Occipital lobe (tissue), 2 donors: ENCODE measurements around the gene GLS. TPM values are rescaled to one million over a fixed set of nuclear protein-coding genes. Genes with fewer than 3 reads are reported as not detected.
"Not testable (repeated sequence)": the region's sequence is repeated elsewhere in the genome, so short reads cannot be mapped to it uniquely, and the experiment has no call there.

Source experiments
- DNase-seq: peaks from one replicate; lab custom pipeline; 2025; lab: John Stamatoyannopoulos, UW
- total RNA-seq: library from RNA; depleted of rRNA; stranded (reverse); fragments of >200 nt; gene quantifications from one replicate; pipeline ENCODE4 v1.2.3, GENCODE V29; 2014

GLS gene
- total RNA-seq, 1 donor from 2014 or later, result 207 TPM

DNA sequence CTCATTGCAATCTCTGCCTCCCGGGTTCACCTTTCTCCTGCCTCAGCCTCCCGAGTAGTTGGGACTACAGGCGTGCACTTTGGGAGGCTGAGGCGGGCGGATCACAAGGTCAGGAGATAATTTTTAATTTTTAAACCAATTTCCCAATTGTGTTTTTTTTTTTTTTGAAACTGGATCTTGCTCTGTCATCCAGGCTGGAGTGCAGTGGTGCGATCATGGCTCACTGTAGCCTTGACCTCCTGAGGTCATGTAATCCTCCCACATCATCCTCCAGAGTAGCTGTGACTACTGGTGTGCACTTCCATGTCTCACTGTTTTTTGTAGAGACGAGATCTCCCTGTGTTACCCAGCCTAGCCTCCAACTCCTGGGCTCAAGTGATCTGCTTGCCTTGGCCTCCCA is 49.3 kb downstream of the GLS start:
- no peak for DNase-seq

DNA sequence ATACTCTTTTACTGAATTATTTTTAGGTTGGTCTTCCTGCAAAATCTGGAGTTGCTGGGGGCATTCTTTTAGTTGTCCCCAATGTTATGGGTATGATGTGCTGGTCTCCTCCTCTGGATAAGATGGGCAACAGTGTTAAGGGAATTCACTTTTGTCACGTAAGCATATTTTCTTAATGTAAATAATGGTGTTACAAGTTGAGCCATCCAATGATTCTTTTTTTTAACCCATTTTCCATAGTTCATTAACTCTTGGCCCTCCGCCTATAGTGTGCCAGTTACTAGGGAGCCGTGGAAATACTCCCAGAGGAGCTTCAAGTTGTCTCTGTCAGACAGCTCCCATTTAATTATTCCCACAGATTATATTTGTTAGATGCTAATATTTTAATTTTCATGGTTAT is 49.8 kb downstream of the GLS start:
- no peak for DNase-seq

DNA sequence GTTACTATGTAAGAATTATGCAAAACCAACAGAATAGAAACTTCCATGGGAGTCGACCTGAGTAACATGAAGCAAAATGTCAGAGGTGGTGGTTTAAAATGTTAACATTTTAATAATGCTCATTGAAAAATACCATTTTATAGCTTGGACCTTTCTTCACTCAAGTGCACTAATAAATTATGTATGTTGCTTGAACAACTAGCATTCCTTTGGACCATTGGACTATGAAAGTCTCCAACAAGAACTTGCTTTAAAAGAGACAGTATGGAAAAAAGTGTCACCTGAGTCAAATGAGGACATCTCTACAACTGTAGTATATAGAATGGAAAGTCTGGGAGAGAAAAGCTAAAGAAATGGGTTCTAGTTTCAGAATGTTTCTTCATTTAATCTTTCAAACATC is 51.9 kb downstream of the GLS start:
- no peak for DNase-seq

DNA sequence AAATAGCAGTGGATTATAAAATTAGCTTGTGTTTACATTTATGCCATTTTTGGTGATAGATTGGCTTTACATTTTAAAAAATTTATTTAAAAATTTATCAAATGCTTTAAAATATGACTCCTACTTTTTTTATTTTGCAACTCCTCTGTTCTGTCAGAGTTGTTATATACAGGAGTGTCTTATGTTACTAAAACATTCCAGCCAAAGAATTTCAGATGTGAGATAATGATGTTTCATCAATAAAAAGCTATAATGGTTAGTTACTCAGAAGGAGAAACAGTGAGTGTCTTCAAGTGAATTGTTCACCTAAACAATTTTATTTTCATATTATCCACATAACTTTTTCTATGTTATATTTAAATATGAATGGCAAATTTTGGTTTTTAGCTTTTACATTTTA is 52.7 kb downstream of the GLS start:
- no peak for DNase-seq

DNA sequence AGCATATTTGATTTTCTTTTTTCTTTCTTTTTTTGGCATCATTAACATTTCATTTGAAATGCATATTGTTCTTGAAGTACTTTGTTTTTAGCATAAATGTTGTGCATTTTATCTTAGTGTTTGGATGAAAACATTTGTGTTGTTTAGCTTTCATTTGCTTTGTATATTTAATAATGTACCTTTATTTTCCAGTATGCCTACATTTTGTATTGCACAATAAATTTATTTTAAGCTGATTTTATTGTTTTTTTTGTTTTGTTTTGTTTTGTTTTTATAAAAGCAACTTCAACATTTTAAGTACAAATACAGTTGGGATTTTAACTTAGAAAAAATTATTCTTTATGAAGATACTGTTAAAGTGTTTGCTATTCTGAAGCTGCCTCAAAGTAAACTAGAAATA is 54.4 kb downstream of the GLS start:
- no peak for DNase-seq

DNA sequence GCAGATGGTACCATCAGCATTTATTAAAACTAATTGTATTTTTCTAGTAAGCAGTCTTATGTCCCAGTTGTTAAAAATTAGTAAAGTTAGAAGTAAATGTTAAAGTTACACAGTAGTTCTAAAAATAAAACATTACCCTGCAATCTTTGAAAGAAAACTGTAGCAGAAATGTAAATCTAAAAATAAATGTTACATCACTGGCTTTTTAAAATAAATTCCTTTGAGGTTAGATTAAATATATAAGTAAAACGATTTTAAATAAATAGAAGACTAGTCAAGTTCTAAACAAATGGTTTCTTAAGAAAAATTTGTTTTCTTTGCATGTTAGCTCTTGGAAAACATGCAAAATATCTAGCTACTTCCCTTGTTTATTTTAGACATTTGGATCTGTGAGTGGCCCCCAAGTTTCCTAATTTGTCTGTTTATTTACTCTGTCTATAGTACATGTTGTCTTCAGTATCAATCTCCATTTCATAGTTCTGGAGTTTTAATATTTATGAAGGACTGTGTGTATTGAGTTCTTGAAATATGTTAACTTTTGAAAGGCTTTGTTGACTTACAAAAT is 58.2 kb downstream of the GLS start:
- no peak for DNase-seq

DNA sequence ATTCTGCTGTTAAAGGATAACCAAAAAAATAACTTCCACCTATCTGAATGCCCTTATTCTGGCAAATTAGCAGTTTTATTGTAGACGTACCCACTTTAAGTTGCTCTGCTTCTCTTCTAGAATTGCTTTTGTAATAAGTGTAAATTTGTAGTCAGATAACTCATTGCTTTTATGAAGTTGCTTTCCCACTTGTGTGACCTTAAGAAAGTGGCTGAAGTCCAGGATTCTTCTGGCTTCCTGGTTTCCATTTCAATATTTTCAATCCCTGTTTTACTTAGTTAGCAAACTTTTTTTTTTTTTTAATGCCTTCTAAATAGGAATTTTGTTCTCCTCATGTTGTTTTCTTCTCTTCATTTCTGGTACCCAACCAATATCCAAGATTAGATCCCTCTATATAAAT is 59.8 kb downstream of the GLS start:
- DNase-seq, result no peak

DNA sequence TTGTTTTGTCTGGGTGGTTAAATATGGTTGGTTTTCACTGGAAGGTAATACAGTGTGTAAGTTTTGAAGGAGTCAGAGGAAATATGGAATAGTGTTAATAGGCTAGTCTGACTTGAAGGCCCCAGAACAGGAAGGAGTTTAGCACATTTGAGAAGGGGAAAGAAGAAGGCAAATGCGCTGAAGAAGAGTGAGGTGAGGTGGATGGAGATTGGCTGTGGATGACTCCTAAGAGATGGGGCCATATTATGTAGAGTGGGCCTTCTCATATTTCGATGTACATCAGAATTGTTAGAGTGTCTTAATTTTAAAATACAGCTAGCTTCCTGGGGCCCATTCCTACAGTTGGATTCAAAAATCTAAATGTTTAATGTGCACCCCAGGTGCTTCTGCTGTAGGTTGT is 61.0 kb downstream of the GLS start:
- DNase-seq, result no peak

DNA sequence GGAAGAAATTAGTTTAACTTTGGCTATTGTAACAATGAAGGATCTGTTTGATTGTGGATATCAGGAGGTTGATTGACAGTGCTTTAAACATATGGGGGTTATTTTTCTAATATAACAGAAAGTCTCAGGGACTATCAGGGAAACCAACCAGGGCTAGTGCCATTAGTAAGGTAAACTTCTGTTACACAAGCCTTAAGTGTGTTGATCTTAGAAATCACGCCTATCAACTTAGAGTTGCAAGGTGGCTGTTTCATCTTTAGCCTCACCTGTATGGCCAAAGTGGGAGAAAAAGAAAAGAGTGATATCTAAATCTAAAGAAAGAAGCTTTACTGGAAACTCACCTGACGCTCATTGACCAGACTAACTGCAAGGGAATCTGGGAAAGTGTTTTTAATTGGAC is 62.1 kb downstream of the GLS start:
- no peak for DNase-seq

DNA sequence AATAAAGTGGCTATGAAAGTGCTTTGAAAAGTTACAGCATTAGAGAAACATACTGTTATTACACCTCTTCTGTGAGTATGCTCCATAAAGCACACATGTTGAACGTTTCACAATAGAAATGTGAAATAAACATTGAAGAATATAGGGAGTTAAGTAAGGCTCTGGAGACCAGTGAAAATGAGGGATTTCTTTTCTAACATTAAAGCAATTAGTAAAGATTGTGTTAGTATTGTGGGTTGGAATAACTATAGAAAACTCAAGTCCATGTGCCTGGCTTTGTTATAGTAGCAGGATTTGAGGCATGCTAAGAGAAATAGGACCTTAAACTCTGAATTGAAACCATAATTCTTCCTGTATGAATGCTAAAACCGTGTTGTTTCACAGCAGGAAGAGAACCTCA is 63.1 kb downstream of the GLS start:
- DNase-seq, result no peak

DNA sequence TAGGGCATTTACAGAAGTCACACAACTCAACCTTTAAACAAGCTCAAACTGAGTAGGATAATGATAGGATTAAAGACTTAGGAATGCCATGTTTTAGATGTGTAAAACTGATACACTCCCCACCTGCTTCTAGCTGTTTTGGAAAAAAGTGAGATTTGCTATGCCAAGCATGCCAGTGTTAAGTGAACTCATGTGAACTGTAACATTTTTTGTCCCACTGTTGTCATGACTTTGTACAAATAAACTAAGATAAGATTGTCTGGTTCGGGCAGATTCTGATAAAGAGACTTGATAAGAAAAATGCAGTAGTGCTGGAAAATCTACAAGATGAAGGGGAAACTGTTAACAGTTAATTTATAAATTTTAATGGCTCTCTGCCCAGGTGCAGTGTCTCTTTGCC is 66.5 kb downstream of the GLS start:
- no peak for DNase-seq

DNA sequence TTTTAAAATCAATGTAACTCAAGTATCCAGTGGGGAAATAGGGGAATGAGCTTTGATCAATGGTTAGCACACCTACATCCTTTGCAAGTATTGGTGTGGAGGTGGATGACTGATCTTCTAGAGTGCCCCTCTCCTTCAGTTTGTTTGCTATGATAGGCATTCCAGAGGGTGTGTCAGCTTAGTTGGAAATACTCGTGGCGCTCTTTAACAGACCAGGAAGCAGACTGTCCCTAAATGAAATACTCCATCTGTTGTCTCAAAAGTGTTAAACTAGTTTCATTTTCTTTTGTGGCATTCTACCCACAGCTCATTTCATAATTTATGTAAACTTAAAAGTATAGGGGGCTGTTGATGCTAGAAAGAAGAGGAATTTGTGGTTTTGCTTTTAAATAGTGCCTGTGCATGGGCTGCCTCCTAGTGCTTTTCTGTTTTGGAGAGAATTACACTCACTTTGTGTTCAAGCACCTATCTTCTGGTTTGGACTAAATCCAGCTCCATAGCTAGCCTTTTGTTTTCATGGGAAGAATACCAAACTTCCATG is 67.2 kb downstream of the GLS start:
- no peak for DNase-seq

DNA sequence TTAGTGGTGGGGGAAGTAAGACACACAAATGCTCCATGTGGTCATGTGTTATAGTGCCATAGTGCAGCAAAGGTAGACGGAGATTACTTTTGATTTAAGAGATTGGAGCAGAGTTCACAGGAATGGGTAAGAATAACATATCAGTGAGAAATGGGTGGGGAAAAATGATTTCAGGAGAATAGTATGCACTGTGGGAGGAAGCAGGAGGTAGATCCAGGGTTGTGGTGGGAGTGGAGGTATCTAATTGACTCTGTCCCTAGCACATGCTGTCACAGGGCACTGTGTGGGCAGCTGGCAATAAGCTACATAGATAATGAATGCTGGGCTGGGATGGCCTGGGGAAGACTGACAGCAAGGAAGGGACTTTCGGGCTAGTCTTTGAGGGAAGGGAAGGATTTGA is 68.0 kb downstream of the GLS start:
- no peak for DNase-seq

DNA sequence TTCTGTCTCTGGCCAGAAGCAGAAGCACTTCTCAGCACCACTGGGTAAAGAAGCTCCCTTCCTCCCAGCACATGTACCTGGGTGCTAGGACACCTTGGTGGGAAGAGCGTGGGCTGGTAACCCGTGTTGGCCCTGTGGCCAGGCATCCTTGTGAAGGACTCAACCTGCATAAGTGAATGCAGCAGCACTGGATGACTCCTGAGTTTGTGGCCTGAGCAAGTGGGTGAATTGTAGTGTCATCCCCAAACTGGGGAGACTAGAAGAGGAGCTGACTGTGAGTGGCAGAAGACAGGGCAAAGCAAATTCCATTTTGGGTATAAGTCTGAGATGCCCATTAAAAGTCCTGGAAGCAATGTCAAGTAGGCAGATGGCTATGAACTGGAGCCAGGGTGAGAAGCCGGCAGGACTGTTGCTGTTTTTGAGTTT is 70.0 kb downstream of the GLS start:
- DNase-seq, result no peak

DNA sequence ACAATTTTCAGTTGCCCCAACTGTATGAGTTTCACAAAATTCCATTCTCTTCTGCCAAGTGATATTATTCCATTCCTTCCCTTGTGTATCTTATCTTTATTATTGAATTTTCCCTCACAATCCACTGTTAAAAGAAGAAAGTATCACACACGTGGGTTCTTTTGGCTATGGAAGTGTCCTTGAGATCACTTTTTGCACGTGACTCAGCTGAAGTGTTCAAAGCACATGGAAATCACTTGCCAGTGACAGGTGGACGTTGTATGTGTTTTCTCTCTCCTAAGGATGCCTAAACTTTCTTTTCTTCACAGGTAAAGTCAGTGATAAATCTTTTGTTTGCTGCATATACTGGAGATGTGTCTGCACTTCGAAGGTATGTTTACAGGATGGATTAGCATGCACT is 72.6 kb downstream of the GLS start:
- no peak for DNase-seq

DNA sequence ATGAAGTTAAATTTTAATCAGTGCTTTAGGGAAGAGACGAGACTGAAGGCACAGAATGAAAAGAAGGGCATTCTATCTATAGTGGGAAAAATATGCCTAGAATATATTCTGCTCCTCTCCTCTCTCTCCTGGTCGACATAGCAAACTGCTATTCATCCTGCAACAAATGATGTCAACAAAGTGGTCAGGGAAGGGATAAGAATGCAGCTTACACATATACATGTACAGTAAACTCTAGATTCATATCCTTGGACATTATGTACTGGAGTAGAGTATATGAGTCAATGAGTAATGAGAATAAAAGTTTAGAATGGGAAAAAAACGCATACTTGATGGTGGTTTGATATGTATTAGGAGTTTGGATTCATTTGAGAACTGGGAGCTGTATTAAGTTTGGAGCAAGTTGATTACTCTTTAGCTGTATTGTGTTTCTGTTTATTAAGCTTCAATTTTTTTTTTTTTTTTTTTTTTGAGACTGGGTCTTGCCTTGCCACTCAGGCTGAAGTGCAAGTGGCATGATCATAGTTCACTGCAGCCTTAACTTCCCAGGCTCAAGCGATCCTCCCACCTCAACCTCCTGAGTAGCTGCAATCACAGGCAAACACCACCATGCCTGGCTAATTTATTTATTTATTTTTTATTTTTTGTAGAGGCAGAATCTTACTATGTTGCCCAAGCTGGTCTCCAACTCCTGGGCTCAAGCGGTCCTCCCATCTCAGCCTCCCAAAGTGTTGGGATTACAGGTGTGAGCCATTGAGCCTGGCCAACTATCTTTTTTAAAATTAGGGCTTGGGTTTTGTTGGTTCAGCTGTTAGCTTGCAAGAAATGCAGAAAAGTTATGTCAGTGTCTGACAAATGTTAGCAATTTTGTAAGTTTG is 79.5 kb downstream of the GLS start:
- no peak for DNase-seq

DNA sequence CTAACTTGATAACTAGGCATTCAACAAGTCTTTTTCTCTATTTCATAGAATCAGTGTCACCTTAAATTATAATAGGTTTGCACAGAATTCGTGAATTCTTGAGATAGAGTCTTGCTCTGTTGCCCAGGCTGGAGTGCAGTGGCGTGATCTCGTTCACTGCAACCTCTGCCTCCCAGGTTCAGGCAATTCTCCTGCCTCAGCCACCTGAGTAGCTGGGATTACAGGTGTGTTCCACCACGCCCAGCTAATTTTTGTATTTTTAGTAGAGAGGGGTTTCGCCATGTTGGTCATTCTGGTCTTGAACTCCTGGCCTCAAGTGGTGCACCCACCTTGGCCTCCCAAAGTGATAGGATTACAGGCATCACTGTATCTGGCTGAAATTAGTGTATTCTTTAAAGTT is 80.5 kb downstream of the GLS start:
- not testable (repeated sequence) for DNase-seq

DNA sequence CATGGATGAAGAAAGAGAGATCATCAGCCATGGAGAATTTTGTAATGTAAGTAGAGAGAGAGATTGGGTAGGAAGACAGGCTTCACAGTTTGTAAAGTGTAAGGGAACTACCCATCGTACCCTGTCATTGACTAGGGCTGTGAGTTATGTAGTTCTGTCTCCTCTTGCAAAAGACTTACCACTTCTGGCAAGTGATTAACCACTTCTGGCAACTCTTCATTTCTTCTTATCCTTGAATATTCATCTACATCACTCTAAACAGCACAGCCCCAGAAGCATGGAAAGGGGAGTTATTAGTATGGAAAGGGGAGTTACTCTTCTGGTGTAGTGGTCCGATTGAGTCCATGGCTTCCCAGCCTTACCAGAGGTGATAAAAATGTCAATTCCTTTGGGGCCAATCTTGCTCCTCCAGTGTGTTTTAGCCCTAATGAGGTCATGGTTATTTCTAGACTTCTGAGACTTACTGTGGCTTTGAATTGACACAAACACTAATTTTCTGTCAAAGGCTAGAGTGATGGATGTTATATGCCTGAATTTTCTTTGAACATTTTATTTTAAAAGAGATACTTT is 81.4 kb downstream of the GLS start:
- no peak for DNase-seq

DNA sequence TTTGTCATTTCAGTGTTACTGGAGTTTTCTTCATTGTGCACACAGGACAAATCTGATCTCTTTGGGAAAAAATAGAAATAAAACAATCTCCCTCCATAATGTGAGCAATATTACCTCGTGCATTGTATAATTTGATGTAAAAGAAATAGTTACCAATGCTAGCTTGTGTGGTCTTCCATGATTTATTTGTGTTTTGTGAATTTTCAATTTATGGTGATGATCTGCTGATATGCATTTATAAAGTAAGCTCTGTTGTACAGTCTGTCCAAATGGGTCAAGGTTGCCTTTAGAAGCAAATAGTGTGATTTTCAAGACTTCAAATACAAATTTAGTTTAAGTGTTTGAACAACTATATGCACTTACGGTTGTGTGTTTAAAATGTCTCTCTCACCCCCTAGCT is 82.5 kb downstream of the GLS start:
- DNase-seq, result no peak

DNA sequence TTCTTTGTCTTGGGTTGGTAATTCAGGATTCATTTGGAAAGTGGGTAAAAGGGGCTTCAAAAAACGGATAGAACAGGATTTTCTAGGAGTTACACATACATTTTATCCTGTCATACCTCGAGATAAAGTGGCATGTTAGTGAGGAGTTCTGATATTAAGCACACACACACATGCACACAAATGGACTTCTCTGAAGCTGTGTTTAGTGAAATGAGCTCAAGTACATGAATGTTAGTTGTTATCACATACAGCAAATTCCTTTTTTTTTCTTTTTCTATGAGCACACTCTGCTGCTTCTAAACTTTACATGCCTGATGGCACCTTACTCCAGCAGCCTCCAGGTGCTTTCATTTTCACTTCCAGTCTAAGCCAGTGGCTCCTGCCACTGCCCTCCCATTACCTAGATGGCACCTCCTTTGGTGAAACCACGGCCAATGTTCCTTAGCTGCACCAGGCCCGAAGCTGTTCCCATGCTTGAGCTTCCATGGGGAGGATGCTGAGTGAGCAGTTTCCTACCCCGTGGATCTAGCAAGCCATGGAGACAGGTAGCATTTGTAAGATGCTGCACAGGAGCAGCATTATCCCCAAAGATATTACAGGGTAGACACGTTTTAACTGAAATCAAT is 83.7 kb downstream of the GLS start:
- DNase-seq, result no peak

DNA sequence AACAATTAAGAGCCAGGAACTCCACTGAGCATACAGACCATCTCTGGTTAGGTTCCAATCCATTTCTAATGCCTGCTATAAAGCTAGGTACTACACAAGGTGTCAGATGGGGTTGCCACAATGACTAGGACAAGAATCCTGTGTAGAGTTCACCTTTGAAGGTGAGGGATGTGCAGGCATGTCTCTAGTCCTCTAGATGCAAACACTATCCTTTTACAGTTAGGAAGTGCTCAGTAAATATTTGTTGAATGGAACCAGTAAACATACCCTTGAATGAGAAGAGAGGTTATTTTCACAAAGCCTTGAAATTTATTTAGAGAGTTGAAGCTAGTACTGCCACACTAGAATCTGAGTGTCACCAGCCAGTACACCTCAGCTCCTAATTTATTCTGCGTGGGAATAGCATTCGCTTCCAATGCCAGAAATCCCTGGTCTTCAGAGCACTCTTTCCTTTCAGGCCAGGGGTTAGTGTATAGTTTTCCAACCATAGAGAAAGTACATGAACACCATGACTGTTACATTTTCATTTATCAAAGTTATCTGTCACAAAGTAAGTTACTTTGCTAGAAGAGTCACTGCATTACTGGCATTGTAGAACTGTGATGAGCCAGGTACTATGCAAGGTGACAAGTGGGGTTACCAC is 85.1 kb downstream of the GLS start:
- DNase-seq, result no peak

DNA sequence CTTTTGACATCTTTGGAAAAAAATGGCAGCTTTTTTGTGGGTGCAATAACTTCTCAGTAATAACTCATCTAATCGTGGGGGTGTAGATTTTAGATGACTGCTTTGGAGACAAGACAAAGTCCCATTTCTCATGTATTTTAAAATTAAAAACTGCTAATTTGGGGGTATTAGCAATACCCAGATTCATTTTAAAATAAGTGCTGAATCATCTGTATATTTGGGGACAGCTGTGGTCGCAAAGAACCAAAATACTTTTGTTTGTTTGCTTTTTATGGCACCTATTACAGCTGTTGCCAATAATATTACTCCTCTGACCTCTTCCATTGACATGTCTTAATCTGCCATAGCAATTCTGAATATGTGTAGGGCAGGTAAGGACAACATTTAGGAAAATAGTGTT is 87.9 kb downstream of the GLS start:
- DNase-seq, result no peak
